HepG2 (cell line): ENCODE results near the gene ITCH. TPM values are rescaled to one million over a fixed set of nuclear protein-coding genes. Genes with fewer than 3 reads are reported as not detected.
"Not testable (repeated sequence)": the region's sequence is repeated elsewhere in the genome, so short reads cannot be mapped to it uniquely, and the experiment has no call there.

ENCODE experiments used
- ATAC-seq: fragments of 200-7000 bp; cut with Tn5 transposase; 3 replicates; pipeline ENCODE4 v1.9.1; 2020; ENCODE audit warnings: mild to moderate bottlenecking, moderate library complexity
- BruUV-seq: library from RNA; stranded (reverse); fragments of 400-500 nt; replicated peaks from 2 replicates; lab custom pipeline; 2021; lab: Mats Ljungman, UMichigan
- CTCF ChIA-PET: fragments of 300-600 bp; formaldehyde crosslinking; extraction: SDS; loops from one replicate; lab custom pipeline; 2021; ENCODE audit warnings: low total read pairs, inconsistent platforms, low intra/inter-chr PET ratio; lab: Yijun Ruan, JAX
- POLR2A ChIA-PET: fragments of 350-600 bp; sonication (Branson Sonifier 250); formaldehyde crosslinking; loops from one replicate; lab custom pipeline; 2020; ENCODE audit warnings: antibody characterized with exemption, inconsistent platforms; lab: Yijun Ruan, JAX
- DNase-seq: peaks from one replicate; pipeline ENCODE4 v3.0.0-alpha.2; 2015; ENCODE audit warnings: low spot score
- FAIRE-seq: peaks from 3 replicates; lab custom pipeline; 2011; peaks lifted over from hg19 to GRCh38; lab: Jason Lieb, UNC
- H2AFZ ChIP-seq: one replicate; pipeline ENCODE4 v1.6.1; 2011; ENCODE audit warnings: low read length, inconsistent platforms
- H3K27ac ChIP-seq: fragments of 300-600 bp; 3 replicates; pipeline ENCODE4 v1.8.0; 2011; ENCODE audit warnings: mixed run types, mild to moderate bottlenecking, mixed read lengths, low read length, inconsistent platforms; ENCODE audit not compliant: insufficient read depth; ENCODE audit errors: extremely low read length
- H3K27me3 ChIP-seq, 2 experiments: fragments of 200-600 bp in 1 of 2; 2 replicates in 1 of 2; 3 replicates in 1 of 2; pipeline versions ENCODE4 v1.6.0 to v1.8.0; 2011; ENCODE audit warnings: low read length in 2 of 2, mild to moderate bottlenecking in 2 of 2, moderate library complexity in 2 of 2, inconsistent platforms in 1 of 2; ENCODE audit not compliant: insufficient read depth in 2 of 2, control insufficient read depth in 1 of 2
- H3K36me3 ChIP-seq, 2 experiments: fragments of 200-600 bp in 1 of 2; replicated peaks in 1 of 2; 2 replicates in 1 of 2; 3 replicates in 1 of 2; pipeline versions ENCODE4 v1.5.1 to v1.8.0; 2011; ENCODE audit warnings: low read length in 2 of 2, inconsistent platforms in 1 of 2; ENCODE audit not compliant: insufficient read depth in 2 of 2, control insufficient read depth in 1 of 2
- H3K4me1 ChIP-seq: 2 replicates; pipeline ENCODE4 v1.5.1; 2012; ENCODE audit warnings: low read length, inconsistent platforms; ENCODE audit not compliant: insufficient read depth
- H3K4me2 ChIP-seq: 2 replicates; pipeline ENCODE4 v1.6.0; 2011; ENCODE audit warnings: low read depth, low read length, inconsistent platforms
- H3K4me3 ChIP-seq, 3 experiments: fragments of 200-600 bp in 1 of 3; sonication (generic), shearing (Covaris generic) in 1 of 3; replicated peaks in 1 of 3; 2 replicates each; pipeline ENCODE4 v1.5.1; 2011 to 2016; ENCODE audit warnings: low read length in 3 of 3, inconsistent platforms in 2 of 3, low read depth in 2 of 3, mild to moderate bottlenecking in 2 of 3, control low read depth in 1 of 3, mixed read lengths in 1 of 3; ENCODE audit not compliant: insufficient read depth in 1 of 3
- H3K79me2 ChIP-seq: one replicate; pipeline ENCODE4 v1.6.1; 2011; ENCODE audit warnings: low read length, inconsistent platforms; ENCODE audit not compliant: insufficient read depth
- H3K9ac ChIP-seq: 2 replicates; pipeline ENCODE4 v1.6.0; 2011; ENCODE audit warnings: mild to moderate bottlenecking, low read depth, low read length, inconsistent platforms; ENCODE audit not compliant: insufficient read depth
- H3K9me3 ChIP-seq: 2 replicates; pipeline ENCODE4 v1.5.1; 2012; ENCODE audit warnings: mild to moderate bottlenecking, low read length
- H4K20me1 ChIP-seq: 2 replicates; pipeline ENCODE4 v1.6.0; 2011; ENCODE audit warnings: inconsistent platforms, mild to moderate bottlenecking, low read length, moderate library complexity; ENCODE audit not compliant: insufficient read depth
- CEBPG ChIP-seq: IDR thresholded peaks from 2 replicates; pipeline ENCODE4 v1.6.1; 2016
- DZIP1 ChIP-seq: sonication (generic); formaldehyde crosslinking; IDR thresholded peaks from 2 replicates; pipeline ENCODE4 v1.5.0; 2020; ENCODE audit warnings: mild to moderate bottlenecking, missing genetic modification reagents
- FOXO4 ChIP-seq: sonication (generic); formaldehyde crosslinking; conservative IDR thresholded peaks from 2 replicates; pipeline ENCODE4 v1.8.1; 2023; ENCODE audit warnings: missing genetic modification reagents
- GABPA ChIP-seq, 2 experiments: IDR thresholded peaks; 2 replicates each; pipeline ENCODE4 v1.6.1; 2011 to 2016; ENCODE audit warnings: low read depth in 2 of 2, low read length in 1 of 2, missing biosample characterization in 1 of 2, missing genetic modification characterization in 1 of 2
- HIC2 ChIP-seq: sonication (generic); formaldehyde crosslinking; IDR thresholded peaks from 2 replicates; pipeline ENCODE4 v1.9.0; 2022; ENCODE audit warnings: low read depth, missing genetic modification reagents
- MIXL1 ChIP-seq: IDR thresholded peaks from 2 replicates; pipeline ENCODE4 v1.6.1; 2016
- RXRB ChIP-seq: IDR thresholded peaks from 2 replicates; pipeline ENCODE4 v1.6.1; 2016; ENCODE audit warnings: borderline replicate concordance, missing genetic modification reagents, missing compliant biosample characterization
- SAP130 ChIP-seq: IDR thresholded peaks from 2 replicates; pipeline ENCODE4 v1.6.1; 2016; ENCODE audit warnings: low read depth
- ZMYM3 ChIP-seq: sonication (generic); formaldehyde crosslinking; IDR thresholded peaks from 2 replicates; pipeline ENCODE4 v1.5.1; 2020; ENCODE audit warnings: mild to moderate bottlenecking, missing genetic modification reagents
- ZNF503 ChIP-seq: sonication (generic); formaldehyde crosslinking; IDR thresholded peaks from 2 replicates; pipeline ENCODE4 v1.4.0; 2020; ENCODE audit warnings: missing genetic modification reagents
- ZNF687 ChIP-seq: sonication (generic); formaldehyde crosslinking; IDR thresholded peaks from 2 replicates; pipeline ENCODE4 v1.5.1; 2020; ENCODE audit warnings: mild to moderate bottlenecking, missing genetic modification reagents, moderate library complexity
- WGBS: methylation state at CpG from one replicate; pipeline ENCODE4 v1.1.6; 2017; ENCODE audit warnings: low lambda C conversion rate; 5-methylcytosine and 5-hydroxymethylcytosine counted together
- in situ Hi-C: cut with HindIII; loops from 2 replicates; pipeline ENCODE4 v1.10.0; 2017; ENCODE audit warnings: low pct_unique_long_range_greater_than_20kb; ENCODE audit not compliant: extremely low pct_ligation_motif_present
- intact Hi-C: fragments of 100-400 bp; cut with micrococcal nuclease; formaldehyde crosslinking; loops from one replicate; pipeline ENCODE4 v1.10.0; 2022; ENCODE audit not compliant: unreplicated experiment
- polyA plus RNA-seq, 8 experiments: library from polyadenylated mRNA; depleted of rRNA in 3 of 8; stranded (reverse) in 7 of 8; unstranded in 1 of 8; fragments of >200 nt; fragmentation: Illumina TruSeq in 4 of 8; extraction: Trizol in 4 of 8; gene quantifications; 2 replicates each; pipeline versions ENCODE4 v1.2.1 to v1.2.3, GENCODE V29; 2011 to 2016; ENCODE audit warnings: low read depth in 4 of 8, missing spikeins in 1 of 8, mixed read lengths in 1 of 8; ENCODE audit not compliant: insufficient read depth in 1 of 8
- total RNA-seq, 5 experiments: library from RNA; depleted of rRNA; stranded (reverse); fragments of >200 nt; fragmentation: Illumina TruSeq; extraction: Trizol; gene quantifications; 2 replicates each; pipeline ENCODE4 v1.2.3, GENCODE V29; 2016; ENCODE audit warnings: low read depth in 1 of 5

ITCH gene
- total and polyA plus RNA-seq, 2 of the 13 experiments (the other 11 are each of a cell fraction or from before 2014, with no cell fraction given) = 20.5 to 112 TPM

GRCh38 chr20:34405247-34405651 lies 42.2 kb downstream of the ITCH start:
- BruUV-seq; ATAC-seq; H3K4me3 ChIP-seq; H2AFZ ChIP-seq; H3K9ac ChIP-seq; DNase-seq; H3K27me3 ChIP-seq; FAIRE-seq; H3K4me2 ChIP-seq; CTCF ChIA-PET; H3K9me3 ChIP-seq; in situ Hi-C loops; TF ChIP-seq GABPA (IDR thresholded peaks at IDR 0.05; ENCODE audit: low read depth, low read length): not testable (repeated sequence)
- peaks cover 75% of the 10 kb centered on the region for H3K79me2 ChIP-seq
- H3K36me3 ChIP-seq = peaks cover 8 to 26% of the 10 kb centered on the region in 2 experiments
- H3K4me1 ChIP-seq = peaks cover 98% of the 10 kb centered on the region
- peaks cover 37% of the 10 kb centered on the region for H4K20me1 ChIP-seq
- 88% methylated on average over 10 of the region's 10 CpGs for WGBS
- H3K27ac ChIP-seq = peak overlapping the region; percentile 9
- POLR2A ChIA-PET = interaction anchor here (0.9 to 6.0 kb wide), 2 partner anchors 43 to 111 kb away, joined by 4 to 29 read pairs; partner anchors contain the start of gene ITCH
- intact Hi-C loops = loop anchor here (5.0 kb wide), 2 partner anchors 38 to 73 kb away; no protein-coding TSS in a partner anchor
- 0 out of 2 replicates have a peak, but pooled peaks have one; percentile 59 for TF ChIP-seq FOXO4 (CRISPR knock-in tag)
- peak; percentile 33; the same call in 1 of the 2 replicates for TF ChIP-seq HIC2
- 0 out of 2 replicates have a peak, but pooled peaks have one; percentile 28 for TF ChIP-seq RXRB (CRISPR knock-in tag)
- TF ChIP-seq MIXL1 (CRISPR knock-in tag) = peak; percentile 64; the same call in 1 of the 2 replicates
- peak; percentile 78 for TF ChIP-seq DZIP1
- TF ChIP-seq SAP130 = 0 out of 2 replicates have a peak, but pooled peaks have one; percentile 29
- 0 out of 2 replicates have a peak, but pooled peaks have one; percentile 7 for TF ChIP-seq CEBPG (CRISPR knock-in tag)
- peak; percentile 56 for TF ChIP-seq ZNF687 (CRISPR knock-in tag)
- TF ChIP-seq ZNF503 (CRISPR knock-in tag) = 0 out of 2 replicates have a peak, but pooled peaks have one; percentile 43
- TF ChIP-seq ZMYM3 (CRISPR knock-in tag) = peak; percentile 72
- TF ChIP-seq GABPA (CRISPR knock-in tag; IDR thresholded peaks at IDR 0.05; ENCODE audit: low read depth) = 0 out of 2 replicates have a peak, but pooled peaks have one; percentile 23
